Osteocyte (in vitro differentiated cells): ENCODE data around the gene MIOX. TPM values are rescaled to one million over a fixed set of nuclear protein-coding genes. Genes with fewer than 3 reads are reported as not detected.

Source experiments
- DNase-seq: peaks from one replicate; pipeline ENCODE4 v3.0.0; 2021; ENCODE audit warnings: mixed read lengths; ENCODE audit not compliant: unreplicated experiment; ENCODE audit errors: extremely low spot score
- H3K27ac Mint-ChIP-seq: one replicate; pipeline ENCODE4 v1.8.0; 2021; ENCODE audit warnings: mild to moderate bottlenecking, mixed read lengths; ENCODE audit not compliant: unreplicated experiment
- H3K27me3 Mint-ChIP-seq: one replicate; pipeline ENCODE4 v1.8.0; 2021; ENCODE audit warnings: mixed read lengths; ENCODE audit not compliant: unreplicated experiment
- H3K36me3 Mint-ChIP-seq: one replicate; pipeline ENCODE4 v1.8.0; 2021; ENCODE audit warnings: mixed read lengths; ENCODE audit not compliant: unreplicated experiment
- H3K4me1 Mint-ChIP-seq: one replicate; pipeline ENCODE4 v1.8.0; 2021; ENCODE audit warnings: mixed read lengths; ENCODE audit not compliant: unreplicated experiment
- H3K4me3 Mint-ChIP-seq: one replicate; pipeline ENCODE4 v1.8.0; 2021; ENCODE audit warnings: mild to moderate bottlenecking, moderate library complexity, mixed read lengths; ENCODE audit not compliant: unreplicated experiment
- H3K9me3 Mint-ChIP-seq: one replicate; pipeline ENCODE4 v1.8.0; 2021; ENCODE audit warnings: mixed read lengths; ENCODE audit not compliant: unreplicated experiment
- total RNA-seq: library from RNA; stranded (reverse); gene quantifications from 2 replicates; pipeline ENCODE4 v1.2.1, GENCODE V29; 2021
- TF ChIP-seq, protein P1 (sequence below): fragments of 200-600 bp; sonication (generic); IDR thresholded peaks from 2 replicates; pipeline ENCODE4 v1.5.0; 2021; ENCODE audit warnings: antibody characterized with exemption, mild to moderate bottlenecking, moderate library complexity

The MIOX gene
- total RNA-seq, 1 donor from 2014 or later, result 1.5 TPM

DNA sequence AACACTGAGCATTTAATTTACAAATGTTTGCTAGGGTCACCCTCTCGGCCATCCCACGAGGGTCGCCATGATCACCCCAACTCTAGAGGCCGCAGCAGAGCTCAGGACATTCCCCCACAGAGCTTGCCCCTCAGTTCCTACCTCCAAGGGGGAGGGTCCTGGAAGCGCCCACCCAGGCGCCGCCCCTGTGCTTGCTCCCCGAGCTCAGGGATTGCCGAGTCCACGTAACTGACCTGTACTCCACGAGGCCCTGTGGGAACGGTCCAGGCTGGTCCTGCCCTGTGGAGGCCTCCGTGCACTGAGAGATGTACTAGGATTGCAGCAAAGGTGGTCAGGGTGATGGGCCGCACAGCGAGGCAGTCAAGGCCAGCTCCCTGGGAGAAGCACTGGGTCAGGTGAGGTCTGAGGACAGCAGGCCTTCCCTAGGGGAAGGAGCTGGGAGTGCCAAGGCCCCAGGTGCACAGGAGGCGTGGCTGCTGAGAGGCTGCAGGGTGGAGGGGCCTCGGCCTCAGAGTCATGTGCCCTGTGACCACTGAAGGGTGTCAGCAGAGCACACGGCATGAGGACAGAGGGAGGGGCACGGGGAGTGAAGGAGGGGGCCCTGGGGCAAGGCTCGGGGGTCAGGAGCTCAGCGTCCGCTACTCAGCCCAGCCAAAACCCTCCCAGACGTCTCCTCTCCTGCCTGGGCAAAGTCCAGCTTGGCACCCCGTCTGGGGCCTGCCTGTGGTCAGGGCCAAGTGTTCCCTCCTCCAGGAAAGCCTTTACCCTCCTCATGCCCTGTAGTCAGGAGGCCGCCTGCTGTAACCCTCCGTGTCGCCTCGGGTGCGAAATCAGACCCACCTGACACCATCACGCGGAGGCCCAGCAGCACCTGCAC is 2.4 kb upstream of the MIOX start:
- H3K36me3 Mint-ChIP-seq, result peaks cover 2% of the 10 kb centered on the region
- no peak overlapping the region for H3K4me3 Mint-ChIP-seq
- peaks cover 12% of the 10 kb centered on the region for H3K4me1 Mint-ChIP-seq
- TF ChIP-seq, protein P1, sequence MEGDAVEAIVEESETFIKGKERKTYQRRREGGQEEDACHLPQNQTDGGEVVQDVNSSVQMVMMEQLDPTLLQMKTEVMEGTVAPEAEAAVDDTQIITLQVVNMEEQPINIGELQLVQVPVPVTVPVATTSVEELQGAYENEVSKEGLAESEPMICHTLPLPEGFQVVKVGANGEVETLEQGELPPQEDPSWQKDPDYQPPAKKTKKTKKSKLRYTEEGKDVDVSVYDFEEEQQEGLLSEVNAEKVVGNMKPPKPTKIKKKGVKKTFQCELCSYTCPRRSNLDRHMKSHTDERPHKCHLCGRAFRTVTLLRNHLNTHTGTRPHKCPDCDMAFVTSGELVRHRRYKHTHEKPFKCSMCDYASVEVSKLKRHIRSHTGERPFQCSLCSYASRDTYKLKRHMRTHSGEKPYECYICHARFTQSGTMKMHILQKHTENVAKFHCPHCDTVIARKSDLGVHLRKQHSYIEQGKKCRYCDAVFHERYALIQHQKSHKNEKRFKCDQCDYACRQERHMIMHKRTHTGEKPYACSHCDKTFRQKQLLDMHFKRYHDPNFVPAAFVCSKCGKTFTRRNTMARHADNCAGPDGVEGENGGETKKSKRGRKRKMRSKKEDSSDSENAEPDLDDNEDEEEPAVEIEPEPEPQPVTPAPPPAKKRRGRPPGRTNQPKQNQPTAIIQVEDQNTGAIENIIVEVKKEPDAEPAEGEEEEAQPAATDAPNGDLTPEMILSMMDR, result no peak
- no peak overlapping the region for H3K27ac Mint-ChIP-seq
- no peaks in the 10 kb centered on the region for H3K9me3 Mint-ChIP-seq
- DNase-seq, result no peak
- H3K27me3 Mint-ChIP-seq, result peaks cover 9% of the 10 kb centered on the region

DNA sequence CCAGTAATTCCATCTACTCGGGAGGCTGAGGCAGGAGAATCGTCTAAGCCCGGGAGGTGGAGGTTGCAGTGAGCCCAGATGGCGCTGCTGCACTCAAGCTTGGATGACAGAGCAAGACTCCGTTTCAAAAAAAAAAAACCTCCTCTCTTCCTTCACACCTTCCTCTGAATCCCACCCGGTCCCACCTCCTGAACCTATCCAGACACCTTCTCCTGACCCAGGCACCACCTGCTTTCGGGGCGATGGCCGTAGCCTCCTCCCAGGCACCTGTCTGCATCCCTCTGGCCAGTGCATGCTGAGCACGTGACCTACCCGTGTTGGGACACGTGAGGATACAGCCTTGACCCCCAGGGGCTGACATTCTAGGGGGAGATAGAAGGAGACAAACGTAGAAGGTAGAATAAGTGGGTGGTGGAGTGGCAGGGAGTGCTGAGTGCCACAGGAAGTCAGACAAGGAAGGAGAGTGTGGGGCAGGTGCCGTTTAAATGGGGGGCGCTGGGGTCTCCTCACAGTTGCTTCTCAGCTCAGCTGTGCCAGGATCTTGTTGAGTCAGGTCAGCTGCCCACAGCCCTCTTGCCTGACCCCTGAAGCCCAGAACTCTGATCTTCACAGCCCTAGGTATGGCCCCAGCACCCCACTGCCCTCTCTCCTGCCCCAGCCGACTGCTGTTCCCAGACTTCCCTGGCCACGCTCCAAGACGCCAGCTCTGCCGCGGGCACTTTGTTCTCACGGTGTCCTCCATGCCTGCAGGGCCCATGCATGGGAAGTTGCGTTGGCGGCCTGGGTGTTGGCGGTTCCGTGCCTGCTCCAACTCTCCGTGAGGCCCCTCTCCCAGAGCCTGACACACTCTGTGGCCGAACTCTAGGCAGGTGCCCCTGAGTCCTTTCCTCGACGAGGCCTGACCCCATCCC is 1.2 kb upstream of the MIOX start:
- TF ChIP-seq, protein P1, result no peak
- H3K36me3 Mint-ChIP-seq, result peaks cover 2% of the 10 kb centered on the region
- H3K27ac Mint-ChIP-seq, result no peak overlapping the region
- peaks cover 12% of the 10 kb centered on the region for H3K4me1 Mint-ChIP-seq
- no peak for DNase-seq
- H3K4me3 Mint-ChIP-seq, result no peak overlapping the region
- no peaks in the 10 kb centered on the region for H3K9me3 Mint-ChIP-seq
- no peaks in the 10 kb centered on the region for H3K27me3 Mint-ChIP-seq

DNA sequence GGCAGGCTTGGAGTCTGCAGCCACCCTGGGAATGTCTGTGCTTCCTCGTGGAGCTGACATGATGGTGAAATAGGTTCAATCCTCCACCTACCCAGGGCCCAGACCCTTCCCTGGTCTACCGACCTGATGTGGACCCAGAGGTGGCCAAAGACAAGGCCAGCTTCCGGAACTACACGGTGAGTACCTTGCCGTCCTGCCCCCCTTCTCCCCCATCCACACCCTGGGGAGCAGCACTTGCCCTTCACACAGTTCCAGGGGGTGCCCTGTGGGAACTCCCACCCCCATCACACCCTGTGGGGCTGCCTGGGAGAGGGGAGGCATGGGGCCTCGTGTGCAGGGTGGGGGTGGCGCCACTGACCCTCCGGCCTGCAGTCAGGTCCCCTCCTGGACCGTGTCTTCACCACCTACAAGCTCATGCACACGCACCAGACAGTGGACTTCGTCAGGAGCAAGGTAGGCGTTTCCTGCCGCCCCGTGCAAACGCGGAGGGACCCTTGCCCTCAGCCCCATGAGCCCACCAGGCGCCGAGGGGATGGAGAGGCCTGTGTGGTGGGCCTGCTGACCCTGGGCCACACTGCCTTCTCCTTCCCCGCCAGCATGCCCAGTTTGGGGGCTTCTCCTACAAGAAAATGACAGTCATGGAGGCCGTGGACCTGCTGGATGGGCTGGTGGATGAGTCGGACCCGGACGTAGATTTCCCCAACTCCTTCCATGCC is 789 bp downstream of the MIOX start:
- TF ChIP-seq, protein P1, result no peak
- Mint-ChIP-seq H3K27ac (no peak overlapping the region), H3K36me3 (peaks cover 2% of the 10 kb centered on the region), H3K9me3 (no peaks in the 10 kb centered on the region), H3K27me3 (no peaks in the 10 kb centered on the region), H3K4me3 (no peak overlapping the region), H3K4me1 (peaks cover 12% of the 10 kb centered on the region)
- DNase-seq, result no peak

DNA sequence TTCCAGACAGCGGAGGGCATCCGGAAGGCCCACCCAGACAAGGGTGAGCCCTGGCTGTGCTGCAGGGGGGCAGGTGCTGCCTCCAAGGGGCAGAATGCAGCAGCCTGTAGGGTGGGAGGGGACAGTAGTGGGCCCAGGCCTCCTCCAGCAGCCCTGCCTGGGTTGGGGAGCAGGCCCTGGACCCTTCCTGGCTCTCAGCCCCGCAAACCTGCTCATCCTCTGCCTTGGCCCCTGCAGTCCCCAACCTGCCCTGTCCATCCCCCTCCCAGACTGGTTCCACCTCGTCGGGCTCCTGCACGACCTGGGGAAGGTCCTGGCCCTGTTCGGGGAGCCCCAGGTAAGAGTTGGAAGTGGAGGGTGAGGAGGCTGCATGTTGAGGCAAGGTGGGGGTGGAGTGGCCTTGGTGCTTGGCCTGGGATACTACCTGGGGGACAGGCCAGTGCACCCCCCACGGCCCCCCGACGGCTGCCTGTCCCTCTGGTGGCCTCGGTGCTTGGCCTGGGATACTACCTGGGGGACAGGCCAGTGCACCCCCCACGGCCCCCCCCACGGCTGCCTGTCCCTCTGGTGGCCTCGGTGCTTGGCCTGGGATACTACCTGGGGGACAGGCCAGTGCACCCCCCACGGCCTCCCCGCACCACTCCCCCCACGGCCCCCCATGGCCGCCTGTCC is 1.5 kb downstream of the MIOX start:
- H3K4me1 Mint-ChIP-seq, result peaks cover 10% of the 10 kb centered on the region
- H3K27ac Mint-ChIP-seq, result no peak overlapping the region
- no peak overlapping the region for H3K4me3 Mint-ChIP-seq
- no peaks in the 10 kb centered on the region for H3K9me3 Mint-ChIP-seq
- H3K36me3 Mint-ChIP-seq, result peaks cover 2% of the 10 kb centered on the region
- DNase-seq, result no peak
- no peaks in the 10 kb centered on the region for H3K27me3 Mint-ChIP-seq
- TF ChIP-seq, protein P1, result no peak
